Skeletal muscle tissue (tissue), 4 donors: ENCODE measurements around the gene SPATA25. TPM values are rescaled to one million over a fixed set of nuclear protein-coding genes. Genes with fewer than 3 reads are reported as not detected.

ENCODE experiments used
- H3K27ac ChIP-seq: one replicate; pipeline ENCODE4 v1.7.0; 2013; ENCODE audit warnings: mild to moderate bottlenecking, low read depth, low read length, inconsistent platforms
- H3K27me3 ChIP-seq, 3 donors: one replicate each; pipeline ENCODE4 v1.7.0; 2013; ENCODE audit warnings: low read length in 3 of 3; ENCODE audit not compliant: control insufficient read depth in 3 of 3, insufficient read depth in 3 of 3
- H3K36me3 ChIP-seq, 3 donors: one replicate each; pipeline ENCODE4 v1.7.0; 2013; ENCODE audit warnings: low read length in 3 of 3; ENCODE audit not compliant: control insufficient read depth in 3 of 3, insufficient read depth in 3 of 3
- H3K4me1 ChIP-seq, 3 donors: one replicate each; pipeline ENCODE4 v1.7.0; 2013; ENCODE audit warnings: low read length in 3 of 3, mild to moderate bottlenecking in 3 of 3; ENCODE audit not compliant: control insufficient read depth in 3 of 3, insufficient read depth in 3 of 3
- H3K4me3 ChIP-seq, 3 donors: one replicate each; pipeline ENCODE4 v1.7.0; 2013; ENCODE audit warnings: low read length in 3 of 3
- H3K9ac ChIP-seq, 3 donors: one replicate each; pipeline ENCODE4 v1.7.0; 2013; ENCODE audit warnings: low read length in 3 of 3, mild to moderate bottlenecking in 3 of 3, moderate library complexity in 2 of 3, low read depth in 1 of 3
- H3K9me3 ChIP-seq, 3 donors: one replicate each; pipeline ENCODE4 v1.7.0; 2013; ENCODE audit warnings: low read length in 3 of 3; ENCODE audit not compliant: control insufficient read depth in 3 of 3
- total RNA-seq: library from RNA; depleted of rRNA; stranded (reverse); fragments of >200 nt; gene quantifications from one replicate; pipeline ENCODE4 v1.2.3, GENCODE V29; 2014
- donor health status: Osteomylitis.

SPATA25 gene
- total RNA-seq, 1 donor from 2014 or later = 2.6 TPM

- H3K9ac ChIP-seq = peak overlapping the region in 2 of 3 donors; percentile 16 to 57
- peaks cover 33 to 51% (median 39%) of the 10 kb centered on the region in 3 donors for H3K4me1 ChIP-seq
- no peak overlapping the region for H3K4me3 ChIP-seq
- peaks cover 54 to 57% (median 56%) of the 10 kb centered on the region in 3 donors for H3K36me3 ChIP-seq
- H3K27ac ChIP-seq = peak overlapping the region; percentile 58
- no peaks in the 10 kb centered on the region for H3K9me3 ChIP-seq
- H3K27me3 ChIP-seq = no peaks in the 10 kb centered on the region
Measured at GRCh38 chr20:45841407-45842129, 45.9 kb downstream of the SPATA25 start.

- peaks cover 35 to 55% (median 44%) of the 10 kb centered on the region in 3 donors for H3K4me1 ChIP-seq
- no peaks in the 10 kb centered on the region for H3K27me3 ChIP-seq
- H3K9ac ChIP-seq = peak overlapping the region in 1 of 3 donors; percentile 8
- peak overlapping the region; percentile 58 for H3K27ac ChIP-seq
- peaks cover 48 to 53% (median 49%) of the 10 kb centered on the region in 3 donors for H3K36me3 ChIP-seq
- no peaks in the 10 kb centered on the region for H3K9me3 ChIP-seq
- no peak overlapping the region for H3K4me3 ChIP-seq
Measured at GRCh38 chr20:45840700-45841198, 46.7 kb downstream of the SPATA25 start.

DNA sequence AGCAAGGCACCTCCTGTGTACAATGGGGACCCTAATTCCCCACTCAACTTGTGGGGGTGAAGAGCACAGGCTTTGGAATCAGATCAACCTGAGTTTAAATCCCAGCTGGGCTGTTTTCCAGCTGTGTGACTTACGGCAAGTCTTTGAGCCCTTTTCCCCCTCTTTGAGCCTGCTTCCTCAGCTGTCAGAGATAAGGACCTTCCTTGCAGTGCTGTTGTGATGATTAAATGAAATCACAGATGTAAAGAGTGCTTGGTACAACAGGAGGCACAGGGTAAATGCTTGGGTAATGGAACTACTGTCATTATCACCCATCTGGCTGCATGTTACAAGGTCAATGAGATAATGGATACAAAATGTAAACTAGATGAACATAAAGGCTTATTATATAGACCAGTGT is 50.6 kb downstream of the SPATA25 start:
- Histone ChIP-seq H3K9me3 (no peaks in the 10 kb centered on the region), H3K9ac (peak overlapping the region; percentile 1 to 65 (median 41)), H3K4me1 (peaks cover 39 to 52% (median 52%) of the 10 kb centered on the region in 3 donors), H3K36me3 (peaks cover 21 to 35% (median 24%) of the 10 kb centered on the region in 3 donors), H3K4me3 (peak overlapping the region; percentile 6 to 40 (median 8)), H3K27ac (peak overlapping the region; percentile 3), H3K27me3 (no peaks in the 10 kb centered on the region)

Other genes starting within 250 kb of the SPATA25 start
- not detected for gene WFDC11, start 217.4 kb downstream of the SPATA25 start, total RNA-seq
- not detected for gene WFDC13, start 185.6 kb downstream of the SPATA25 start, total RNA-seq
- gene WFDC10B, start 182.6 kb downstream of the SPATA25 start, total RNA-seq = not detected
- gene SPINT4, start 165.3 kb downstream of the SPATA25 start, total RNA-seq = not detected
- gene WFDC3, start 95.7 kb downstream of the SPATA25 start, total RNA-seq = not detected
- gene DNTTIP1, start 95.7 kb downstream of the SPATA25 start, total RNA-seq = 18.3 TPM
- gene UBE2C, start 75.0 kb downstream of the SPATA25 start, total RNA-seq = 10.4 TPM
- gene TNNC2, start 60.3 kb downstream of the SPATA25 start, total RNA-seq = 2,844 TPM
- gene SNX21, start 53.8 kb downstream of the SPATA25 start, total RNA-seq = 26.6 TPM
- gene ACOT8, start 30.2 kb downstream of the SPATA25 start, total RNA-seq = 27.1 TPM
- gene ZSWIM3, start 30.0 kb downstream of the SPATA25 start, total RNA-seq = 7.8 TPM
- 3.1 TPM for gene ZSWIM1, start 6.4 kb downstream of the SPATA25 start, total RNA-seq
- 13.0 TPM for gene NEURL2, start 3.6 kb upstream of the SPATA25 start, total RNA-seq
- gene CTSA, start 3.7 kb upstream of the SPATA25 start, total RNA-seq = 23.0 TPM
- gene PLTP, start 24.5 kb upstream of the SPATA25 start, total RNA-seq = 38.1 TPM
- gene PCIF1, start 47.1 kb upstream of the SPATA25 start, total RNA-seq = 7.3 TPM
- 6.3 TPM for gene ZNF335, start 84.6 kb upstream of the SPATA25 start, total RNA-seq
- 0.52 TPM for gene MMP9, start 121.3 kb upstream of the SPATA25 start, total RNA-seq
- gene SLC12A5, start 141.6 kb upstream of the SPATA25 start, total RNA-seq = not detected
- gene NCOA5, start 202.3 kb upstream of the SPATA25 start, total RNA-seq = 10.4 TPM
- 3.7 TPM for gene CD40, start 230.7 kb upstream of the SPATA25 start, total RNA-seq